Endothelial cell of umbilical vein (primary cell): ENCODE results near the gene RGS6. TPM values are rescaled to one million over a fixed set of nuclear protein-coding genes. Genes with fewer than 3 reads are reported as not detected.

Experiments used
- BruUV-seq: library from RNA; stranded (reverse); fragments of 400-500 nt; replicated peaks from 2 replicates; lab custom pipeline; 2021; lab: Mats Ljungman, UMichigan
- CTCF ChIA-PET: fragments of 300-600, 350-600 bp; sonication (Branson Sonifier 250); formaldehyde crosslinking; loops from one replicate; lab custom pipeline; 2021; ENCODE audit warnings: antibody characterized with exemption, inconsistent platforms; lab: Charles Lee
- POLR2A ChIA-PET: fragments of 300-600, 350-600 bp; sonication (Branson Sonifier 250); formaldehyde crosslinking; loops from one replicate; lab custom pipeline; 2021; ENCODE audit warnings: antibody characterized with exemption, inconsistent platforms; lab: Charles Lee
- DNase-seq: peaks from one replicate; pipeline ENCODE4 v3.0.0-alpha.2; 2011; ENCODE audit warnings: low read depth, low spot score
- FAIRE-seq: peaks from 2 replicates; lab custom pipeline; 2011; peaks lifted over from hg19 to GRCh38; lab: Jason Lieb, UNC
- H2AFZ ChIP-seq: 2 replicates; pipeline ENCODE4 v1.6.0; 2012; ENCODE audit warnings: low read depth, low read length, control low read depth, inconsistent platforms
- H3K27ac ChIP-seq: 2 replicates; pipeline ENCODE4 v1.5.1; 2011; ENCODE audit warnings: low read depth, mild to moderate bottlenecking, control low read depth, low read length, moderate library complexity; ENCODE audit not compliant: insufficient read depth
- H3K27me3 ChIP-seq, 2 experiments: 2 replicates each; pipeline versions ENCODE4 v1.6.0 to v1.6.1; 2011; ENCODE audit warnings: low read length in 2 of 2, mixed read lengths in 1 of 2; ENCODE audit not compliant: control insufficient read depth in 2 of 2, insufficient read depth in 2 of 2
- H3K36me3 ChIP-seq, 2 experiments: 2 replicates in 1 of 2; 3 replicates in 1 of 2; pipeline ENCODE4 v1.5.1; 2011; ENCODE audit warnings: low read length in 2 of 2, mild to moderate bottlenecking in 1 of 2, moderate library complexity in 1 of 2; ENCODE audit not compliant: control insufficient read depth in 2 of 2, insufficient read depth in 2 of 2; ENCODE audit errors: extremely low read depth in 1 of 2
- H3K4me1 ChIP-seq: 3 replicates; pipeline ENCODE4 v1.5.1; 2011; ENCODE audit warnings: mild to moderate bottlenecking, low read length; ENCODE audit not compliant: control insufficient read depth, insufficient read depth; ENCODE audit errors: extremely low read depth
- H3K4me2 ChIP-seq: 2 replicates; pipeline ENCODE4 v1.6.1; 2011; ENCODE audit warnings: low read length, control low read depth, mixed read lengths; ENCODE audit not compliant: insufficient read depth
- H3K4me3 ChIP-seq, 3 experiments: fragments of 200-600 bp in 1 of 3; sonication (generic), shearing (Covaris generic) in 1 of 3; replicated peaks in 1 of 3; 2 replicates each; pipeline ENCODE4 v1.5.1; 2011 to 2016; ENCODE audit warnings: control low read depth in 3 of 3, low read length in 3 of 3, mild to moderate bottlenecking in 2 of 3, inconsistent platforms in 1 of 3, low read depth in 1 of 3, moderate library complexity in 1 of 3; ENCODE audit not compliant: insufficient read depth in 1 of 3
- H3K79me2 ChIP-seq: 2 replicates; pipeline ENCODE4 v1.6.0; 2012; ENCODE audit warnings: low read length, inconsistent platforms; ENCODE audit not compliant: control insufficient read depth, insufficient read depth
- H3K9ac ChIP-seq: replicated peaks from 2 replicates; pipeline ENCODE3; 2011; ENCODE audit warnings: low read length, control low read depth; ENCODE audit not compliant: insufficient read depth; ENCODE audit errors: extremely low read depth
- H3K9me1 ChIP-seq: replicated peaks from 3 replicates; pipeline ENCODE4 v1.6.0; 2011; ENCODE audit warnings: mild to moderate bottlenecking, low read length; ENCODE audit not compliant: control insufficient read depth, insufficient read depth; ENCODE audit errors: extremely low read depth
- H3K9me3 ChIP-seq: replicated peaks from 2 replicates; pipeline ENCODE4 v1.5.1; 2012; ENCODE audit warnings: low read length, inconsistent platforms; ENCODE audit not compliant: control insufficient read depth, insufficient read depth
- H4K20me1 ChIP-seq: replicated peaks from 2 replicates; pipeline ENCODE3; 2011; ENCODE audit warnings: mild to moderate bottlenecking, low read length; ENCODE audit not compliant: control insufficient read depth, insufficient read depth; ENCODE audit errors: extremely low read depth
- EZH2 ChIP-seq: IDR thresholded peaks from 2 replicates; pipeline ENCODE4 v1.6.1; 2012; ENCODE audit warnings: borderline replicate concordance, low read depth, mild to moderate bottlenecking, moderate library complexity, low read length, inconsistent platforms; ENCODE audit not compliant: severe bottlenecking
- GATA2 ChIP-seq: IDR thresholded peaks from 2 replicates; pipeline ENCODE4 v1.7.0; 2011; ENCODE audit warnings: low read depth, mild to moderate bottlenecking, moderate library complexity, mixed read lengths, low read length; ENCODE audit not compliant: insufficient read length, insufficient read depth
- MYC ChIP-seq: IDR thresholded peaks from one replicate; pipeline ENCODE4 v1.6.1; 2011; ENCODE audit warnings: mild to moderate bottlenecking, low read depth, low read length
- POLR2A ChIP-seq: IDR thresholded peaks from 2 replicates; pipeline ENCODE4 v1.6.1; 2012; ENCODE audit warnings: low read depth, mild to moderate bottlenecking, control low read depth, low read length
- POLR2AphosphoS5 ChIP-seq: IDR thresholded peaks from 2 replicates; pipeline ENCODE4 v1.6.1; 2012; ENCODE audit warnings: low read depth, mild to moderate bottlenecking, control low read depth, low read length, moderate library complexity; ENCODE audit not compliant: insufficient read depth
- dilution Hi-C: fragments of 300-500 bp; cut with MboI; formaldehyde crosslinking; loops from one replicate; pipeline ENCODE4 v1.15.0; 2019; ENCODE audit warnings: low sequenced_read_pairs; ENCODE audit not compliant: extremely low pct_ligation_motif_present
- intact Hi-C: fragments of 100-400 bp; cut with micrococcal nuclease; formaldehyde crosslinking; loops from one replicate; pipeline ENCODE4 v1.10.0; 2022
- polyA plus RNA-seq, 4 experiments: library from polyadenylated mRNA; depleted of rRNA in 3 of 4; stranded (reverse) in 3 of 4; unstranded in 1 of 4; fragments of >200 nt; gene quantifications; 2 replicates each; pipeline versions ENCODE4 v1.2.1 to v1.2.3, GENCODE V29; 2011 to 2012; ENCODE audit warnings: missing spikeins in 1 of 4
- total RNA-seq: library from RNA; stranded (reverse); gene quantifications from 2 replicates; pipeline ENCODE4 v1.2.3, GENCODE V29; 2021
- TF ChIP-seq, protein P1 (sequence below): IDR thresholded peaks from 2 replicates; pipeline ENCODE4 v1.6.1; 2011; ENCODE audit not compliant: insufficient read depth, insufficient read length
- TF ChIP-seq, protein P2 (sequence below), 2 donors: IDR thresholded peaks; 1 replicate in 1 of 2; 2 replicates in 1 of 2; pipeline ENCODE4 v1.5.1; 2011; ENCODE audit warnings: low read length in 2 of 2, mild to moderate bottlenecking in 2 of 2, moderate library complexity in 2 of 2, control low read depth in 1 of 2, inconsistent platforms in 1 of 2, low read depth in 1 of 2; ENCODE audit not compliant: insufficient read depth in 1 of 2; ENCODE audit errors: extremely low read depth in 1 of 2

The RGS6 gene
- total and polyA plus RNA-seq, 2 donors (not counting 3 experiments of a cell fraction or from before 2014, with no cell fraction given), result not detected

- CTCF ChIA-PET, result no interaction called here
Measured at GRCh38 chr14:72314808-72315435, 382.7 kb downstream of the RGS6 start.

More at GRCh38 chr14:72314808-72315435, 382.7 kb downstream of the RGS6 start:
- dilution Hi-C loops, result no loop called here
- Histone ChIP-seq H3K4me3 (no peak overlapping the region), H4K20me1 (no peaks in the 10 kb centered on the region), H3K79me2 (no peaks in the 10 kb centered on the region), H3K9me3 (no peaks in the 10 kb centered on the region), H3K9ac (no peak overlapping the region), H3K27ac (no peak overlapping the region), H3K4me2 (no peak overlapping the region), H2AFZ (no peak overlapping the region), H3K4me1 (no peaks in the 10 kb centered on the region), H3K9me1 (no peaks in the 10 kb centered on the region), H3K36me3 (no peaks in the 10 kb centered on the region), H3K27me3 (no peaks in the 10 kb centered on the region)
- intact Hi-C loops, result no loop called here
- TF ChIP-seq, protein P1, sequence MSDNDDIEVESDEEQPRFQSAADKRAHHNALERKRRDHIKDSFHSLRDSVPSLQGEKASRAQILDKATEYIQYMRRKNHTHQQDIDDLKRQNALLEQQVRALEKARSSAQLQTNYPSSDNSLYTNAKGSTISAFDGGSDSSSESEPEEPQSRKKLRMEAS, result no peak
- TF ChIP-seq MYC (no peak), POLR2A (no peak), EZH2 (no peak), POLR2AphosphoS5 (no peak), GATA2 (no peak)
- TF ChIP-seq, protein P2, sequence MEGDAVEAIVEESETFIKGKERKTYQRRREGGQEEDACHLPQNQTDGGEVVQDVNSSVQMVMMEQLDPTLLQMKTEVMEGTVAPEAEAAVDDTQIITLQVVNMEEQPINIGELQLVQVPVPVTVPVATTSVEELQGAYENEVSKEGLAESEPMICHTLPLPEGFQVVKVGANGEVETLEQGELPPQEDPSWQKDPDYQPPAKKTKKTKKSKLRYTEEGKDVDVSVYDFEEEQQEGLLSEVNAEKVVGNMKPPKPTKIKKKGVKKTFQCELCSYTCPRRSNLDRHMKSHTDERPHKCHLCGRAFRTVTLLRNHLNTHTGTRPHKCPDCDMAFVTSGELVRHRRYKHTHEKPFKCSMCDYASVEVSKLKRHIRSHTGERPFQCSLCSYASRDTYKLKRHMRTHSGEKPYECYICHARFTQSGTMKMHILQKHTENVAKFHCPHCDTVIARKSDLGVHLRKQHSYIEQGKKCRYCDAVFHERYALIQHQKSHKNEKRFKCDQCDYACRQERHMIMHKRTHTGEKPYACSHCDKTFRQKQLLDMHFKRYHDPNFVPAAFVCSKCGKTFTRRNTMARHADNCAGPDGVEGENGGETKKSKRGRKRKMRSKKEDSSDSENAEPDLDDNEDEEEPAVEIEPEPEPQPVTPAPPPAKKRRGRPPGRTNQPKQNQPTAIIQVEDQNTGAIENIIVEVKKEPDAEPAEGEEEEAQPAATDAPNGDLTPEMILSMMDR (IDR thresholded peaks at IDR 0.05; ENCODE audit: extremely low read depth in 1 of 2, insufficient read depth in 1 of 2, low read depth in 1 of 2, low read length in 2 of 2), result no peak
- DNase-seq (no peak), FAIRE-seq (no peak)
- no TSS peak for BruUV-seq
- POLR2A ChIA-PET, result no interaction called here
